Ecto neural progenitor cell (in vitro differentiated cells): ENCODE data around the gene SALL2.

Source experiments
- DNase-seq: peaks from one replicate; pipeline ENCODE4 v3.0.0-alpha.2; 2018; ENCODE audit warnings: low spot score

Gene SALL2

GRCh38 chr14:21527318-21527679 lies 1.2 kb upstream of the SALL2 start:
- no peak for DNase-seq

GRCh38 chr14:21526672-21527317 lies 649 bp upstream of the SALL2 start:
- DNase-seq, result peak; percentile 77

GRCh38 chr14:21525571-21525961 lies 580 bp downstream of the SALL2 start:
- no peak for DNase-seq

DNA sequence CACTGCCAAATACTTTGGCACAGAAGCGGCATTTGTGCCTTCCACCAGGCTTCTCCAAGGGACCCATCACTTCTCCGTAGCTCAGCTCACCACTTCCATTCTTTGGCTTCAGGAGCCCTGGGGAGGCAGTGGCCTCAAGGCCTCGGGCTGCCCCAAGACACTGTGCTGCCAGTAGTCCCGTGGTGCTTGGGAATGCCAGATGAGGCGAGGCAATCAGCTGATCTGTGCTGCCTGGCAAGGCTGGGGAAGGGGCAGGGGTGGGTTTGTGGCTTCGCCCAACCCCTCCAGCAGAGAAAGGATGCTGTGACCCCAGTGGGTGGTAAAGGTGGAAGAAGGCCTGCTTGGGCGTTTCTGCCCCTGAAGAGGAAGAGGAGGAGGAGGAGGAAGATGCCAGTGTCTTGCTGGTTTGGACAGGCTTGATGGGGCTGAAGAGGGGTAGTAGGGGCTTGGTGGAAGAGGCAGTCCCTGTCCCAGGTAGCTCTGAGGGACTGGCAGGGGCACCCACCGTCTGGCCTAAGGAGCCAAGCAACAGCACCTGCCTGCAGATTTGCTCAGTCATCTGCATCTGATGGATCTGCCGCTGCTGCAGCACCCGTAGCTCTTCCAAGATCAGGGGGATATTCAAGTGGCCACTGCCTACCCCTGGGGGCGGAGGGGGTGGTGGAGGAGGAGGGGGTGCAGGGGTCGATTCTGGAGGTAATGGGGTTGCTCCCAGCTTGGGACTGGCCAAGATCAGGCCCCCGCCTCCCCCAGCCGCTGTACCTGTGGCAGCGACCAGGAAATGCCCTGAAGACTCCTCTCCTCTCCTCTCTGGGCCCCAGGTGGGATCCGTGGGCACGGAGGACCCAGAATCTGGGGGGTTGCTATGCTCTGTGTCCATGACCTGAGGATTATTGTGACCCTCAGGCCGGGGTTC lies 1.3 kb downstream of the SALL2 start:
- DNase-seq, result no peak

DNA sequence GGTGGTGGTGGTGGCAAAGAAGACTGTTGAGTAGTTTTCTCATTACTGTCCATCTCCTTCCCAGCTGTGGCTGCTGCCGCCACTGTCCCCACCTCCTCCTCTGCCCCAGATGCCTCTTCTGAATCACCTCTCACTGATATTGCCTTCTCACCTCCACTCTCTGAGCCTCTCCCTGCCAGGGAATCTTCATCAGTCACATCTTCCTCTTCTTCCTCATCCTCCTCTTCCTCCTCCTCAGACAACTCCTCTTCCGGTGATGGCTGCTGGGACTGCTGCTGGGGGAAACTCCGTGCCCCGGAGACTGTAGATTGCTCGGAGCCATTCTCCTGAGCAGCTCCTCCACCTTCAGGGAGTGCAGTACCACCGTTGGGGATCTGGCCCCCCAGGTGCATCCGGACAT lies 2.9 kb downstream of the SALL2 start:
- no peak for DNase-seq

DNA sequence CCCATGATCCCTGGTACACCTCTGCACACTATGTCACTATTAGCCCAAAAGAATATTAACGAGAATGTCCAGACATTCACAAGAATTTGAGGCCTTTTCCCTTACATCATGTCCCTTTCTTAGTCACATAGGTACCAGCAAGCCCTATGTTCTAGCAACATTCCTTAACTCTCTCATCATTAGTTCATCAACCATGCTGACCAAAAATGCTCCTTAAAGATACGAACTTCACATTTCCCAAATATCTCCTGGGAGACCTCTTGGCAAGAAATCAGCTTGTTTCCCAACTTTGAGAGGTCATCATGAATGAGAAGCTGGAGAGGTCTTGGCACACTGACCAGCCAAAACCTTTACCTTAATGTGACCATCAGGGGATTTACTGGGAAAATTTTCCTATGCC lies 4.6 kb downstream of the SALL2 start:
- no peak for DNase-seq

DNA sequence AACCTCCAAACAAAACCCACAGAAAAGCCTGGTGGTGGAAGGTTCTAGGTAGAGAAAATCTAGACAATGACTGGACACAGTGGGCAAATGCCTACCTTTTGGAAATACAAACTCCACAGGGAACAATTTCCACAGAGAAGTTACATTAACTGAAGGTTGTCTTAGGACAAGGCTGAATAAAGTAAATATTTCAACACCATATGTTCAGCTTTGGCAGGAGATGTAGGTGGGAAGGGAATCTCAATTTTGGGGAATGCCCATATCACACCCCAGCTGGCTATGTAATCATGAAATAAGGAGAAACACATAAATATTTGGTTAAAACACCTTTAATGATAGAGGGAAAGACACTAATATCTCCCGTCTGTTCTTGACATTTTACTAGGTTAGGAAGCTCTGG lies 5.4 kb downstream of the SALL2 start:
- DNase-seq, result no peak

- DNase-seq, result no peak
These were observed 7.4 kb downstream of the SALL2 start for GRCh38 chr14:21518725-21519124.

- no peak for DNase-seq
These were observed 11.8 kb downstream of the SALL2 start for GRCh38 chr14:21514341-21514740.

GRCh38 chr14:21510735-21511657 lies 15.2 kb downstream of the SALL2 start, which contains the start of gene METTL3:
Gene METTL3, minus strand, starts transcription at chr14:21511340. Its CDS starts 117 bp downstream, at chr14:21511223.
- peak; percentile 92 for DNase-seq

DNA sequence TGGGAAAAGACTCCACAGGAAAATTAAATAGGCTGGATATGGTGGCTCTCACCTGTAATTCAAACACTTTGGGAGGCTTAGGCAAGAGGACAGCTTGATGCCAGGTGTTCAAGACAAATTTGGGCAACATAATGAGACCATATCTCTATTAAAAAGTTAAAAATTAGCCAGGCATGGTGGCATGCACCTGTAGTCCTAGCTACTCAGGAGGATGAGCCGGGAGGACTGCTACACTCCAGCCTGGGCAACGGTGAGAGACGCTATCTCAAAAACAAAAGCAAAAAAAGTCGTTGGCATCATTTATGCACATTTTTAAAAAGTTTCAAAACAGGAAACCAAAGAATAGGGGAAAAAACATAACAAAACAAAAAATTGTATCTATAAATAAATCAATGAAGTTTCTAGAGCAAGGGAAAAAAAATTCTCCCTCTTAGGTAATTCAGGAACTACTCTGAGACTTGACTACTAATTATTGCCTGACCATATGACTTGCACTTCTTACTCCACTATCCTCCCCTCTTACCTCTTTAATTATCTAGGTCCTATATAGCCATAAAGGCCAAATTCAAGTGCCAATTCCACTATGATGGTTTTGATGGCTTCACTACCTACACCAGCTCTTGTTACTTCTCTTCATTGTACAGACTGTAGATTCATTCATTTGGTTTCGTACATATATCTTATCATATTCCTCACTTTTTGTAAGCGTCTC lies 16.6 kb downstream of the SALL2 start:
- DNase-seq, result no peak

DNA sequence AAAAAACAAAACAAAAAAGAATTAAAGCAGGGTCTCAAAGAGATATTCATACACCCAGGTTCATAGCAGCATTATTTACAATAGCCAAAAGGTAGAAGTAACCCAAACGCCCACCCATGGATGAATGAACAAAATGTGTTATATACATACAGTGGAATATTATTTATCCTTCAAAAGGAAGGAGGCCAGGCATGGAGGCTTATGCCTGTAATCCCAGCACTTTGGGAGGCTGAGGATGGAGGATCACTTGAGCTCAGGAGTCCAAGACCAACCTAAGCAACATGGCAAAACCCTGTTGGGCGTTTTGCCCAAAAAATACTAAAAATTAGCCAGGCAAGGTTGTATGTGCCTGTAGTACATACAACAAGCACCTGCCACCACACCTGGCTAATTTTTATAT lies 19.6 kb downstream of the SALL2 start:
- no peak for DNase-seq

- no peak for DNase-seq
These were observed 21.1 kb downstream of the SALL2 start for GRCh38 chr14:21505012-21505553.

DNA sequence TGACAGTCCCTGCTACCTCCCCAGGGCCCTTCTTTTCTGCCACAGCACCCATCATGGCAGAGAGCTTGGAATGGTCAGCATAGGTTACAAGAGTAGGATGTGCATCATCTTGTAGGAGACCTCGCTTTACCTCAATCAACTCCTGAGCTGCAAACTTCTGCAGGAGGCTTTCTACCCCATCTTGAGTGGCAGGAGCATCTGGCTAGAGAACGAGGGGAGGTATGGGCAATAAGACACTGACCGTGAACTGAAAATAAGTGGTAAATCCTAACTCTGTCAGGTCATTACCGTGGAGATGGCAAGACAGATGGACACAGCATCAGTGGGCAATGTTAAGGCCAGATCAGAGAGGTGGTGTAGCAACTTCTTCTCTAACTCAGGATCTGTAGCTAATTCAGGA lies 22.8 kb downstream of the SALL2 start:
- no peak for DNase-seq

- no peak for DNase-seq
These were observed 24.6 kb downstream of the SALL2 start for GRCh38 chr14:21501568-21501967.

DNA sequence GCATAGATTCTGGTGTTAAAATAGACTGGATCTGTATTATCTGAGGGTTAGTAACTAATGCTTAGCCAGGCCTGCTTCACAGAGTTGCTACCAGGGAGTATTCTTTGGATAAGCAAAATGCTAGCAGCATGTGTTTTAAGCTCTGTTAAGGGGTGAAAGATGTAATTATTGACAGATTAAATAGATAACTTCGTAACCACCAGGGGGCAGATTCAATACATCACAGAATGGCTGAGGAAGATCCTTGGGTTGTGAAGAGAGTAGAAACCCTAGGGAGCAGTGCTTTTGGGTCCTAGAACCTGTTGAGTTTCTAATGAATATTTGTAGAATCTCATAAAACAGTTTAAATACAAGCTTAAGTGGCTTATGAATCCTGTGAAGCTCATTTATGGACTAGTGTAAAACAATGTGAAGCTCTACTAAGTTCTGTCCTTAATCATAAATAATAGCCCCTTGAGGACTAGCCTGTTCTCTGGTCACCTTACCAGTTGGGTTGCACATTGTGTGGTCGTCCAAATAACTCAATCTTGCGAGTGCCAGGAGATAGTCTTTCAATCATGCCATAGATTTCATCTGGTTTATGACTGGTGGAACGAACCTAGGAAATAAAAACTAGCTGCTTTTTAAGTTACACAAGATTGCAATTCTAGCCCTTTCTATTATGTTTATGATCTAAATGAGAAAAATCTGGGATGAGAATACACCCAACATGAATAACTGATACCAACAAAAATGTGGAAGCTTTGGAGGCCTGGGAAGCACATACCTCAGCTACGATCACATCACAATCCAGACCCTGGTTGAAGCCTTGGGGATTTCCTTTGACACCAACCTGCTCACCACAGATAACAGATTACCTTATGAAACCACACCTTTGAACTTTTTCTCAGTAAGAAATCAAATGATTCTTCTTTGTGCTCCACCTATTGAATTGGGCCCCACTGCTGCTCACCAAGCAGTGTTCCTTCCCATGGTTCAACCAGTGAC lies 27.3 kb downstream of the SALL2 start:
- DNase-seq, result no peak

DNA sequence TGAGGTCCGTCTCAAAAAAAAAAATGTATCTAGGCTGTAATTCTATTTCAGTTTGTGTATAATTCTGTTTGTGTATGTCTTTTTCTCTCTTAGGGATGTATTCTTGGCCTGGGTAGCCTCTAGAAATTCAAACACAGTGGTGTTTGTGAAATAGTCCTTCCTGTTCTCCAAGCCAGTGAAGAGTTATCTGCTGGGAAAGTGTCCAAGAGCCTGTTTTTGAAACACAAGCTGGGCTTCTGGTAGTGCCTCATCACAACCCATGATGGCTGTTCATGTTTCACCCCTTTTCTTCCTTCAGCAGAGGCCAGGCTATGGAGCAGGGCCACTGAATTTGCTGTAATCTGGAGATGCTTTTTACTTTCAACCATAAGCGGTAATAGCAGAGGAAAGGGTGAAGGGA lies 29.7 kb downstream of the SALL2 start:
- no peak for DNase-seq

- DNase-seq, result no peak
These were observed 31.0 kb downstream of the SALL2 start for GRCh38 chr14:21494902-21495762.

- DNase-seq, result no peak
These were observed 39.5 kb downstream of the SALL2 start for GRCh38 chr14:21486640-21487087.
